ENCODE measurements around the gene ORAI1.

DNA sequence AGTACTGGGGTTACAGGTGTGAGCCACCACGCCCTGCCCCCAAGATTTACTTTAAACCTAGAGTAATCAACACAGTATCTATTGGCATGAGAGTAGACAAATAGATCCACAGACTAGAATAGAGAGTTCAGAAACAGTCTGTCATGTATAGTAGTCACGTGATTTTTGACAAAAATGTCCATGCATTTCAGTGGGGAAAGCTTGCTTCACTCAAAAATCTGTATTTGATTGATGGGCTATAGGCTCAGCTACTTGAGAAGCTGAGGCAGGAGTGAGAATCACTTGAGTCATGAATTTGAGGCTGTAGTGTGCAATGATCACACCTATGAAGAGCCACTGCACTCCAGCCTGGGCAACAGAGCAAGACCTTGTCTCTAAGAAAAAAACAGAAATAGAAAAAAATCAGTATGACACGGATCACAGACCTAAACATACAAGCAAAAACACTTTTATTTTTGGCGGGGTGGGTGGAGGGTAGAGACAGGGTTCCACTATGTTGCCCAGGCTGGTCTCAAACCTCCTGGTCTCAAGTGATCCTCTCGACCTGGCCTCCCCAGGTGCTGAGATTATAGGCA is 7.6 kb upstream of the ORAI1 start:
- TF ChIP-seq GATA2 (IDR thresholded peaks at IDR 0.05; ENCODE audit: low read depth, low read length) = no peak
- no peak for TF ChIP-seq GATA3 (IDR thresholded peaks at IDR 0.05; ENCODE audit: low read depth, low read length)
